ENCODE measurements around the gene MRPL38.

DNA sequence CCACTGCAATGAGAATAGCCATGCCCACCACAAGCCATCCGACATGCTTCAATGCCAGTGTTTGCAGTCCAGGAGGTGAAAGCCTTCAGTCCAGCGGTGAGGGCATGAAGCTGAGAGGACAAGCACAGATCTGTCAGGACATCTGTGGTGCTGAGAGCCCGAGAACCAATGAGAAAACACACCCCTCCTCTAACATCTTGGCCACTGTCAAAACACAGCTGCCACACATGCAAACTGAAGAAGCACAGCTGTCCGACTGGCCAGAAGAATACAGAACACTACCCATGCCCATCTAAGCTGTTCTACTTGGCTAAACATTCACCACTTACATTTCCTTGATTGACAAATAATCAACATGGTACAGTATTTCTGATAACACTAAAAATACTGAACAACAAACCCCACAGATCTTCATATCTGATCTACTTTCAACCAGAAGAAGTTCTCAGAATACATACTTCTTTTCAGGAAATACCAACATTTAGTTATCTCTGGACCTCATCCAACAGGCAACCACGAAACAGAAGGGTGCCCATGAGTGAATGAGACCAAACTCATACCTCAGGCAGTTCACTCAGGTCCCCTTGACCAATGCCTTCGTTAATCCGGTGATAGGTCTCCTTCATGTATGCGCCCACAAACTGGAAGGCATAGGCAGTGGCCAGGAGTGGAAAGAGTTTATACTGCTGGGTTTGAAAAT, 46.3 kb upstream of the MRPL38 start:
- TF ChIP-seq CTCF (conservative IDR thresholded peaks at IDR 0.05 in 1 of 2, IDR thresholded peaks at IDR 0.05 in 1 of 2; ENCODE audit: extremely low read depth in 1 of 2, insufficient read depth in 1 of 2, low read depth in 1 of 2, low read length in 2 of 2), result no peak
- TF ChIP-seq EZH2 (IDR thresholded peaks at IDR 0.05; ENCODE audit: borderline replicate concordance, low read length), result no peak

Measured in mammary epithelial cell (primary cell).